Measurements from ENCODE around the gene TLK1. TPM values are rescaled to one million over a fixed set of nuclear protein-coding genes. Genes with fewer than 3 reads are reported as not detected.

Gene TLK1
- total RNA-seq, 2 experiments from 2014 or later, result 53.9 to 56.0 TPM

- POLR2A ChIA-PET, result no interaction called here
- CTCF ChIA-PET, result interaction anchor here (0.7 kb wide), 1 partner anchor 8 kb away, joined by 3 read pairs; no protein-coding TSS in a partner anchor
- TF ChIP-seq, protein P1, sequence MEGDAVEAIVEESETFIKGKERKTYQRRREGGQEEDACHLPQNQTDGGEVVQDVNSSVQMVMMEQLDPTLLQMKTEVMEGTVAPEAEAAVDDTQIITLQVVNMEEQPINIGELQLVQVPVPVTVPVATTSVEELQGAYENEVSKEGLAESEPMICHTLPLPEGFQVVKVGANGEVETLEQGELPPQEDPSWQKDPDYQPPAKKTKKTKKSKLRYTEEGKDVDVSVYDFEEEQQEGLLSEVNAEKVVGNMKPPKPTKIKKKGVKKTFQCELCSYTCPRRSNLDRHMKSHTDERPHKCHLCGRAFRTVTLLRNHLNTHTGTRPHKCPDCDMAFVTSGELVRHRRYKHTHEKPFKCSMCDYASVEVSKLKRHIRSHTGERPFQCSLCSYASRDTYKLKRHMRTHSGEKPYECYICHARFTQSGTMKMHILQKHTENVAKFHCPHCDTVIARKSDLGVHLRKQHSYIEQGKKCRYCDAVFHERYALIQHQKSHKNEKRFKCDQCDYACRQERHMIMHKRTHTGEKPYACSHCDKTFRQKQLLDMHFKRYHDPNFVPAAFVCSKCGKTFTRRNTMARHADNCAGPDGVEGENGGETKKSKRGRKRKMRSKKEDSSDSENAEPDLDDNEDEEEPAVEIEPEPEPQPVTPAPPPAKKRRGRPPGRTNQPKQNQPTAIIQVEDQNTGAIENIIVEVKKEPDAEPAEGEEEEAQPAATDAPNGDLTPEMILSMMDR (IDR thresholded peaks at IDR 0.05), result no peak
- Mint-ChIP-seq H3K9me3 (peaks cover 3% of the 10 kb centered on the region), H3K27me3 (peaks cover 3% of the 10 kb centered on the region), H3K36me3 (ENCODE audit: low read depth) (no peaks in the 10 kb centered on the region), H3K27ac (no peak overlapping the region), H3K4me1 (ENCODE audit: low read depth) (peaks cover 2% of the 10 kb centered on the region), H3K4me3 (no peak overlapping the region)
- ATAC-seq (no peak), DNase-seq (no peak)
- intact Hi-C loops (cut with micrococcal nuclease), result no loop called here
Observed at GRCh38 chr2:171171808-171172207, 11.1 kb upstream of the TLK1 start.

- peaks cover 2% of the 10 kb centered on the region for H3K4me1 Mint-ChIP-seq (ENCODE audit: low read depth)
- DNase-seq (no peak), ATAC-seq (no peak)
- CTCF ChIA-PET, result interaction anchor here (1.2 kb wide), 1 partner anchor 83 kb away, joined by 3 read pairs; no protein-coding TSS in a partner anchor
- peaks cover 3% of the 10 kb centered on the region for H3K27me3 Mint-ChIP-seq
- no peak overlapping the region for H3K27ac Mint-ChIP-seq
- H3K36me3 Mint-ChIP-seq (ENCODE audit: low read depth), result no peaks in the 10 kb centered on the region
- TF ChIP-seq, protein P1 (IDR thresholded peaks at IDR 0.05), result no peak
- H3K4me3 Mint-ChIP-seq, result no peak overlapping the region
- intact Hi-C loops (cut with micrococcal nuclease), result no loop called here
- H3K9me3 Mint-ChIP-seq, result peaks cover 3% of the 10 kb centered on the region
- POLR2A ChIA-PET, result interaction anchor here (1.2 kb wide), 1 partner anchor 40 kb away, joined by 3 read pairs; no protein-coding TSS in a partner anchor
Observed at GRCh38 chr2:171169839-171170238, 9.1 kb upstream of the TLK1 start.

- TF ChIP-seq, protein P1 (IDR thresholded peaks at IDR 0.05), result no peak
- no peak for DNase-seq
- no peak for ATAC-seq
- Mint-ChIP-seq H3K9me3 (peaks cover 3% of the 10 kb centered on the region), H3K27me3 (peaks cover 3% of the 10 kb centered on the region), H3K27ac (no peak overlapping the region), H3K4me1 (ENCODE audit: low read depth) (peaks cover 2% of the 10 kb centered on the region), H3K36me3 (ENCODE audit: low read depth) (no peaks in the 10 kb centered on the region), H3K4me3 (no peak overlapping the region)
- ChIA-PET POLR2A (no interaction called here), CTCF (interaction anchor here (1.2 kb wide), 1 partner anchor 82 kb away, joined by 3 read pairs; no protein-coding TSS in a partner anchor)
- intact Hi-C loops (cut with micrococcal nuclease), result no loop called here
Observed at GRCh38 chr2:171169333-171169732, 8.6 kb upstream of the TLK1 start.

GRCh38 chr2:171167352-171167997, 6.8 kb upstream of the TLK1 start:
- DNase-seq, result no peak
- ChIA-PET CTCF (no interaction called here), POLR2A (interaction anchor here (0.7 kb wide), 1 partner anchor 9 kb away, joined by 4 read pairs; no protein-coding TSS in a partner anchor)
- TF ChIP-seq, protein P1 (IDR thresholded peaks at IDR 0.05), result no peak
- intact Hi-C loops (cut with micrococcal nuclease), result no loop called here
- Mint-ChIP-seq H3K9me3 (peaks cover under 1% of the 10 kb centered on the region), H3K4me3 (no peak overlapping the region), H3K4me1 (ENCODE audit: low read depth) (peaks cover 13% of the 10 kb centered on the region), H3K27me3 (peaks cover 3% of the 10 kb centered on the region), H3K27ac (no peak overlapping the region), H3K36me3 (ENCODE audit: low read depth) (no peaks in the 10 kb centered on the region)
- ATAC-seq, result no peak

DNA sequence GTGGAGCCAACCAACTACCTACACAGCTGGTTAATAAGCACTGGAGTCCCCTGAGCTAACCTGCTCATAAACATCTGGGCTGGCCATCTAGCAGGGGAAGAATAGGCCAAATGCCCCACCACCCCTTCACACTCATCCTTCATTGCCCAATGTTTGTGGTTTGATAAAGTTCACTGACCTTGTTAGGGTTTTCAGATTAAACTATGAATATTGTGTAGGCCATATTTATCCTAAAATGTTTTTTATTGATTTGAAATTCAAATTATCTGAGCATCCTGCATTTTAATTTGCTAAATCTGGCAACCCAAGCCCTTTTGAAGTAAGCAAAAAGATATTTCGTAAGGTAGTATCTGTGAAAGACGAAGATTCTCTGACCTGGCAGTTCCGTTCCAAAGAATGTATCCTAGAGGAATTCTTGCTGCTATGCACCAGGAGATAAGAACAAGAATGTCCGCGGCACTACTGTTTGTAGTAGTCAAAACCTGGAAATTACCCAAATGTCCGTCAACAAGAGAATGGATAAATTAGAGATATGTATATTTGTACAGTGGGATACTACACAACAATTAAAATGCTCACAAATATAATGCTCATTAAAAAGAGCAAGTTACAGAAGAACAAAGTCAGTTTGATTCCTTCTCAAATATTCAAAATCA, 5.8 kb upstream of the TLK1 start:
- Mint-ChIP-seq H3K4me3 (no peak overlapping the region), H3K4me1 (ENCODE audit: low read depth) (peaks cover 21% of the 10 kb centered on the region), H3K27ac (no peak overlapping the region), H3K36me3 (ENCODE audit: low read depth) (no peaks in the 10 kb centered on the region), H3K9me3 (no peaks in the 10 kb centered on the region), H3K27me3 (peaks cover 3% of the 10 kb centered on the region)
- ATAC-seq (no peak), DNase-seq (no peak)
- intact Hi-C loops (cut with micrococcal nuclease), result no loop called here
- ChIA-PET POLR2A (no interaction called here), CTCF (no interaction called here)
- TF ChIP-seq, protein P1 (IDR thresholded peaks at IDR 0.05), result no peak
